Fibroblast of the aortic adventitia (primary cell): ENCODE measurements around the gene STAC3. TPM values are rescaled to one million over a fixed set of nuclear protein-coding genes. Genes with fewer than 3 reads are reported as not detected.

ENCODE experiments used
- DNase-seq: peaks from one replicate; pipeline ENCODE4 v3.0.0-alpha.2; 2010; ENCODE audit warnings: low read depth
- H3K4me3 ChIP-seq: 2 replicates; pipeline ENCODE4 v1.5.1; 2011; ENCODE audit warnings: low read depth, mild to moderate bottlenecking, control low read depth, low read length, moderate library complexity
- CTCF ChIP-seq: IDR thresholded peaks from 2 replicates; pipeline ENCODE4 v1.5.1; 2011; ENCODE audit warnings: mild to moderate bottlenecking, low read length, control low read depth, inconsistent platforms; ENCODE audit not compliant: insufficient read depth
- total RNA-seq: library from RNA; depleted of rRNA; stranded (reverse); fragments of >200 nt; gene quantifications from 2 replicates; pipeline ENCODE4 v1.2.3, GENCODE V29; 2012; ENCODE audit warnings: low replicate concordance

STAC3 gene
- total RNA-seq, 1 donor: 0.90 TPM

- DNase-seq: peak; percentile 87
- peak; percentile 94 for TF ChIP-seq CTCF
- H3K4me3 ChIP-seq: no peak overlapping the region
Measured at GRCh38 chr12:57213058-57213715, 37.8 kb downstream of the STAC3 start.

GRCh38 chr12:57212701-57213057 lies 38.3 kb downstream of the STAC3 start:
- no peak overlapping the region for H3K4me3 ChIP-seq
- DNase-seq: no peak
- TF ChIP-seq CTCF: no peak

- DNase-seq: no peak
- peak; percentile 4 for TF ChIP-seq CTCF
Measured at GRCh38 chr12:57211791-57212700, 38.9 kb downstream of the STAC3 start.

GRCh38 chr12:57210926-57211692 lies 39.9 kb downstream of the STAC3 start:
- no peak overlapping the region for H3K4me3 ChIP-seq
- no peak for TF ChIP-seq CTCF
- no peak for DNase-seq

More at GRCh38 chr12:57211791-57212700, 38.9 kb downstream of the STAC3 start:
- no peak overlapping the region for H3K4me3 ChIP-seq

GRCh38 chr12:57210461-57210860 lies 40.5 kb downstream of the STAC3 start:
- no peak overlapping the region for H3K4me3 ChIP-seq
- TF ChIP-seq CTCF: no peak
- DNase-seq: no peak

- DNase-seq: no peak
- TF ChIP-seq CTCF: no peak
- no peak overlapping the region for H3K4me3 ChIP-seq
Measured at GRCh38 chr12:57209916-57210315, 41.1 kb downstream of the STAC3 start.
